ENCODE data around the gene ZIC1. TPM values are rescaled to one million over a fixed set of nuclear protein-coding genes. Genes with fewer than 3 reads are reported as not detected.

ZIC1 gene
- total RNA-seq, 2 donors from 2014 or later, result not detected

- Histone ChIP-seq H3K9me3 (ENCODE audit: control insufficient read depth, low read length) (no peaks in the 10 kb centered on the region), H3K27me3 (ENCODE audit: control insufficient read depth, insufficient read depth, low read length, poor library complexity, severe bottlenecking) (peaks cover 100% of the 10 kb centered on the region), H3K36me3 (ENCODE audit: control insufficient read depth, insufficient read depth, low read length) (no peaks in the 10 kb centered on the region), H3K4me1 (ENCODE audit: control insufficient read depth, insufficient read depth, low read length) (no peaks in the 10 kb centered on the region), H3K9ac (ENCODE audit: extremely low read depth, low read length, poor library complexity, severe bottlenecking) (no peak overlapping the region), H3K27ac (ENCODE audit: low read depth, low read length) (peak overlapping the region; percentile 96), H3K4me3 (ENCODE audit: low read length) (peak overlapping the region; percentile 28)
- Mint-ChIP-seq H3K36me3 (ENCODE audit: low read depth) (no peaks in the 10 kb centered on the region), H3K27me3 (ENCODE audit: insufficient read depth) (peaks cover 98% of the 10 kb centered on the region), H3K4me1 (peaks cover 32% of the 10 kb centered on the region), H3K4me3 (peak overlapping the region; percentile 44), H3K27ac (no peak overlapping the region), H3K9me3 (no peaks in the 10 kb centered on the region)
- 0 to 1% methylated on average over 25 to 61 of the region's 61 CpGs for WGBS, 2 experiments (ENCODE audit: insufficient coverage in 1 of 2, insufficient read length in 1 of 2)
- TF ChIP-seq CTCF (conservative IDR thresholded peaks at IDR 0.05), result no peak
- peak; percentile 85 for DNase-seq
Observed at GRCh38 chr3:147410526-147411237, 1.5 kb downstream of the ZIC1 start.

GRCh38 chr3:147411238-147411814, 2.2 kb downstream of the ZIC1 start:
- Histone ChIP-seq H3K27me3 (ENCODE audit: control insufficient read depth, insufficient read depth, low read length, poor library complexity, severe bottlenecking) (peaks cover 100% of the 10 kb centered on the region), H3K4me3 (ENCODE audit: low read length) (peak overlapping the region; percentile 28), H3K9ac (ENCODE audit: extremely low read depth, low read length, poor library complexity, severe bottlenecking) (no peak overlapping the region), H3K9me3 (ENCODE audit: control insufficient read depth, low read length) (no peaks in the 10 kb centered on the region), H3K36me3 (ENCODE audit: control insufficient read depth, insufficient read depth, low read length) (no peaks in the 10 kb centered on the region), H3K27ac (ENCODE audit: low read depth, low read length) (peak overlapping the region; percentile 96), H3K4me1 (ENCODE audit: control insufficient read depth, insufficient read depth, low read length) (no peaks in the 10 kb centered on the region)
- H3K27me3 Mint-ChIP-seq (ENCODE audit: insufficient read depth), result peaks cover 98% of the 10 kb centered on the region
- no peak for TF ChIP-seq CTCF (conservative IDR thresholded peaks at IDR 0.05)
- peaks cover 32% of the 10 kb centered on the region for H3K4me1 Mint-ChIP-seq
- DNase-seq, result peak; percentile 75
- no peaks in the 10 kb centered on the region for H3K9me3 Mint-ChIP-seq
- 0 to 2% methylated on average over 8 to 14 of the region's 14 CpGs for WGBS, 2 experiments (ENCODE audit: insufficient coverage in 1 of 2, insufficient read length in 1 of 2)
- H3K27ac Mint-ChIP-seq, result no peak overlapping the region
- H3K4me3 Mint-ChIP-seq, result peak overlapping the region; percentile 44
- no peaks in the 10 kb centered on the region for H3K36me3 Mint-ChIP-seq (ENCODE audit: low read depth)

GRCh38 chr3:147411815-147412241, 2.7 kb downstream of the ZIC1 start:
- peak; percentile 55 for DNase-seq
- WGBS, 2 experiments (ENCODE audit: insufficient coverage in 1 of 2, insufficient read length in 1 of 2), result 0 to 4% methylated on average over 10 to 17 of the region's 20 CpGs
- no peaks in the 10 kb centered on the region for H3K36me3 ChIP-seq (ENCODE audit: control insufficient read depth, insufficient read depth, low read length)
- Mint-ChIP-seq H3K27ac (no peak overlapping the region), H3K9me3 (no peaks in the 10 kb centered on the region), H3K4me1 (peaks cover 32% of the 10 kb centered on the region), H3K27me3 (ENCODE audit: insufficient read depth) (peaks cover 98% of the 10 kb centered on the region), H3K36me3 (ENCODE audit: low read depth) (no peaks in the 10 kb centered on the region), H3K4me3 (no peak overlapping the region)
- no peak for TF ChIP-seq CTCF (conservative IDR thresholded peaks at IDR 0.05)
- peak overlapping the region; percentile 96 for H3K27ac ChIP-seq (ENCODE audit: low read depth, low read length)
- peak overlapping the region; percentile 28 for H3K4me3 ChIP-seq (ENCODE audit: low read length)
- H3K27me3 ChIP-seq (ENCODE audit: control insufficient read depth, insufficient read depth, low read length, poor library complexity, severe bottlenecking), result peaks cover 100% of the 10 kb centered on the region
- H3K9me3 ChIP-seq (ENCODE audit: control insufficient read depth, low read length), result no peaks in the 10 kb centered on the region
- H3K9ac ChIP-seq (ENCODE audit: extremely low read depth, low read length, poor library complexity, severe bottlenecking), result peak overlapping the region; percentile 20
- no peaks in the 10 kb centered on the region for H3K4me1 ChIP-seq (ENCODE audit: control insufficient read depth, insufficient read depth, low read length)

All from endodermal cell (in vitro differentiated cells).